SIG-M5 treated with dmso at 0.1 percent for 504 hours (cell line): Measurements from ENCODE around the gene PPM1H.

Experiments used
- DNase-seq: peaks from one replicate; lab custom pipeline; 2025; ENCODE audit not compliant: unreplicated experiment; lab: John Stamatoyannopoulos, UW

PPM1H gene

DNA sequence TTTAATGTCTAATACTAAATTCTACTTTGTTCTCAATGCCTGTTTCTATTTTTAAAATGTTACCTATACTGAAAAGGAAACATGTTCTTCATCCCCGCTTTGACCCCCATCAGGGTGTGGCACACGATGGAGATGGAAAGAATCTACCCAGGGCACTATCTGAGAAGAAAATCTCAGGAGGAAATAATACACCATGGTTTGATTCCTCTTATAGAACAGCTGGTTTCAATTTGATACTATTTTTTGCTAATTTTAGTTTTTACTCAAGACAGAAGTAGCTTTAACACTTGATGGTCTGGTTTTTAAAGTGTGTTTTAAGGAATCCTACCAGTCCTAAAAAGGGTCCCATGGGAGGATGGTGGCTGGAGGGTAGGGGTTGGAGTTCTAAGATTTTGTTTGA, 56.7 kb downstream of the PPM1H start:
- no peak for DNase-seq

GRCh38 chr12:62876938-62877548, 57.9 kb downstream of the PPM1H start:
- DNase-seq: no peak

DNA sequence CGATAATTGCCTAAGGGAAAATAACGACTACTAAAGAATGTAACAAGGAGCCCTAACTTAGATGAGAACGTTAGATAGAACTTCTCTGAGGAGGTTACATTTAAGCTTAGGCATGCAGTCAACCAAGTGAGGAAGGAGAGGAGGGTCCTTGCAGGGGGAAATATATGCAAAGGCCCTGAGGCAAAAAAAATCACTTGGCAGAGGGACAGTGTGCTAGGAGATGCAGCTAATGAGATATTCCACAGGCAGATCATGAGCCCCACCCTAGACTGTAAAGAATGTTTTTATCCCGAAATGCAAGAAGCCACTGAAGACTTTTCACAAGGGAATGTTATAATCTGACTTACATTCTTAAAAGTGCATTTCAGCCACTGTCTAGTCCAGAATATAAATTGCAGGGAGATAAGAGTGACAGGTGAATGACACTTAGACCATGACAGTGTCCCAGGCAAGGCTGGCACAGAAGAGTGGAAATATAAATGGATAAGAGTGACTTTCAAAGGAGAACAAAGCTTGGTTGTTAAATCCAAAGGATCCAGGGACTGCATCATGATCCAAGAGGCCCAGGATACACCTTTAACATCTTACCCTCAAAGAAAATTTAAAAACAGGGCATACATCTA, 61.0 kb downstream of the PPM1H start:
- no peak for DNase-seq

GRCh38 chr12:62873116-62873825, 61.7 kb downstream of the PPM1H start:
- DNase-seq: no peak

- no peak for DNase-seq
Measured at GRCh38 chr12:62868820-62869219, 66.1 kb downstream of the PPM1H start.

- no peak for DNase-seq
Measured at GRCh38 chr12:62866451-62867082, 68.4 kb downstream of the PPM1H start.

DNA sequence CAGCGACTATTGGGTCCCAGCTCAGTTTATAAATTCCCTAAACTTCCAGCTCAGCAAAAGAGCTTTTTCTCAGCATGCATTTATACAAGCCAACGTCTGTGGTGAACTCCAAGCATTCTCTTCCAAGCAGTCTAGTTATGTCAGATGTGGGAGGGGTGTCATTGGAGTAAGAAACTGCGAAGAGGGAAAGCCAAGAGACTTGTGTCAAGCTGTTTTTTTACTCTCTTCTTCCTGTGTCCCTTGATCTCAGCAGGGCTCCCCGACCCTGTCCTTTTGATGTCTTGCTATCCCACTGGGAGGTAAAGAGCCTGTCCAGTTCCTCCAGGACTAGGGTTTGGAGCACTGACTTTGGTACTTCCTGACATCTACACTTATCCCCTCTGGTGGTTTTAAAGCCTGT, 69.0 kb downstream of the PPM1H start:
- DNase-seq: no peak

- no peak for DNase-seq
Measured at GRCh38 chr12:62865065-62865464, 69.9 kb downstream of the PPM1H start.

- DNase-seq: no peak
Measured at GRCh38 chr12:62862259-62862881, 72.6 kb downstream of the PPM1H start.

DNA sequence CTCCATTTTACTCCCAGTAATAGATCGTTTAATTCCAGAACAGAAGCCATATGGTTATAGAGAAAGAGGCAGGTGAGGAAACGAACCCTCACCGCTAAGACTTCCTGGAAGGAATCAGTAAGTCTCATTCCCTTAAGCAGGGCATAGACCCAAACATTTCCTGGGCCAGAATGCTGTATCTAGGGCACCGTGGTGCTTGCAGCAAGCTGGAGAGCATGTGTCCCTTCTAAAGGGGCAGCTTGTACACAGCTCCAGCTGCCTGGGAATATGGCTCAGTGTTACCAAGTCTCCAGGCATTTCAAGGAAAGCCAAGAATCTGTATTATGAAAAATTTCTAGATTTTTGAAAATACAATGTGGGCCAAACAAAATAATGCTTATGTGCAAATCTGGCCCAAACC, 73.4 kb downstream of the PPM1H start:
- DNase-seq: no peak

DNA sequence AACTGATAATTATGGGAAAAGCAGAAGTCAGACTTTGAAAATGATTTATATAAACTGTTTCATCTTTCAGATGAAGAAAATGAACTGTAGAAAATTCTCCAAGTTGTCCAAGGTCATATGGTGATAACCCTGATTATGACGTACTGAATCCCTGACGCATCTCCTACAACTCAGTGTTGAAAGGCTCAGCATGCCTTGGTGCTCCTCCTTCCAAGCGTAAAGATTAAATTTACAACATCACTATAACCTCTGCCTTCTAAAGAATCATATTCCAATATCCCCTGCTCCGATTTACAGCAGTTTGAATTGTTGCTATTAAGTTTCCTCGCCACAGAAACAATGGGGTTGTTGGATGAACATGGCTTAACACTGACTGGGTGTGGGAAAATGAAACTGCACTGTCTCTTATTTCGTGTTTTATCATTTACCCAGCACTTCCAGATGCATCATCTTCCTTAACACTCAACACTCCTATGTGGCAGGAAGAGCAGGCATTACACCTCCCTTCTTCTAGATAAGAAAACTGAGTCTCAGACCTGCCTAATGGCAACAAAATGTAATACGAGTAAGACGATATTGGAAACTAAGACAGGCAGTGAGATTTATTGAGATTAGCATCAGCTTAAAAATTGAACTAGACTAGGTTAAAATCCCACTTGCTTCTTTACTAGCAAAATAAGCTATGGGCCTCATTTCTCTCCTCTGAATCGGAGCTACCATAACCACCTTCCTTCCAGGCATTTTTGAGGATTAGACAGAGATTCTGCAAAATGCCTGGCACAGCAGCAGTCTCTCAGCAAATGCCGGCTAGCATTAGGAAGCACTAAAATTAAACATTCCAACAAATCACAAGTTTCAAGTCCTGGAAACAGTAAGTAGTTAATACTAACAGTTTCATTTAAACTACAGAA, 74.2 kb downstream of the PPM1H start:
- no peak for DNase-seq

DNA sequence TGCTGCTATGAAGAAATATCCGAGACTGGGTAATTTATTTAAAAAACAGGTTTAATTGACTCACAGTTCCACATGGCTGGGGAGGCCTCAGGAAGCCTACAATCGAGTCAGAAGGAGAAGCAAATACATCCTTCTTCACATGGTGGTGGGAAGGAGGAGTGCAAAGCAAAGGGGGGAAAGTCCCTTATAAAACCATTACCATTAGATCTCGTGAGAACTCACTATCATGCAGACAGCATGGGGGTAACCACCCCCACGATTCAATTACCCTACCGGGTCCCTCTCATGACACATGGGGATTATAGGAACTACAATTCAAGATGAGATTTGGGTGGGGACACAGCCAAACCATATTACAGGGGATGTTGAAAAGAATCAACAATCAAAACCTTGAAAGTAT, 74.9 kb downstream of the PPM1H start:
- no peak for DNase-seq

DNA sequence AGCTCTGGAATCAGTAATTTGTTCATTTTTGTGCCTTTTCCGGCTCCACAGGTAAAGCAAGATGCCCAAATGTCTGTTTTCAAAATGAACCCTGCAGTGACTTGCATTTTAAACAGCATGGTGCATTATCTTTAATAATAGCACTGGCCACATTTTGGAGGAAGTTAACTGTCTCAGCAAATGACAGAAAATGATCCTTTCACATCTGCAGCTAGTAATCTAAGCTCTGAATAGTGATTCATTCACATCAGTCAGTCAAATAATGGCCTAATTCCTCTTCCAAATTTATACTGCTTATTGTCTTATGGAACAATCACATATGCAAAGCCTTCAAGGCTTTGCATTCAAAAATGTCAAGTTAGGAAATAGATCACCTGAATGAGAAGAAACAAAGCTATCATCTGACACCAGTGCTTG, 75.6 kb downstream of the PPM1H start:
- DNase-seq: no peak

- no peak for DNase-seq
Measured at GRCh38 chr12:62856454-62856853, 78.5 kb downstream of the PPM1H start.

DNA sequence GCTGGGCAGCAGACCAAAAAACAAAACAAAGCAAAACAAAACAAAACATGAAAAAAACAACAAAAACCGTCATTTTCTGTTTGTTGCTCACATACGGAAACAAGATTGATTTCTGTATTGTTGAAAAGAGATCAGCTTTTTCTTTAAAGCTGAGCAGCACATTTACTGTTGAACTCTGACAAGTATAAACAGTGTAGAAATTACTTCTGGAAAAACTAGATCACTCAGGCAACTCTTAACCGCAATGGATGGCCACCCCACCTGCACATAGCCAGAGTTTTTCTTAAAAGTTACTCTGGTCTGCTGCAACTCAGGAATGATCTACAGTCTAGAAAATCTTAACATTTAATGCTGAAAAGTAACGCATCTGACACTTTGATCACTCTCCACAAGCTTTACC, 80.9 kb downstream of the PPM1H start:
- no peak for DNase-seq

GRCh38 chr12:62849398-62849797, 85.6 kb downstream of the PPM1H start:
- no peak for DNase-seq

DNA sequence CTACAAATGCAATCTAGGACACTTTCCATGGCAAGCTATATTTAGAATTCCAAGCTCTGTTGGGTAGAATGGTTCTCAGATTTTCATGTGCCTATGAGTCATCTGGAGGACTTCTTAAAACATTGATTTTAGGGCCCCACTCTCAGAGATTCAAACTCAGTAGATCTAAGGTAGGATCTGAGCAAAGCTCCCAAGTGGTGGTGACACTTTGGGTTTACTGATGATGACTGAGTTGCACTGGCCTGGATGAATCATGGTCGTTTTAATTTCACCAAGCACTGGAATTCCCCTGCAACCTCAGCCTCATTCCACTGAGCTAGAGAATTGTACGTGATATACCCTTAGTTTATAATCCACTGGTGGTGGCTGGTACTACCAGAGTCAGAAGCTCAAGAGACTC, 86.5 kb downstream of the PPM1H start:
- DNase-seq: no peak

DNA sequence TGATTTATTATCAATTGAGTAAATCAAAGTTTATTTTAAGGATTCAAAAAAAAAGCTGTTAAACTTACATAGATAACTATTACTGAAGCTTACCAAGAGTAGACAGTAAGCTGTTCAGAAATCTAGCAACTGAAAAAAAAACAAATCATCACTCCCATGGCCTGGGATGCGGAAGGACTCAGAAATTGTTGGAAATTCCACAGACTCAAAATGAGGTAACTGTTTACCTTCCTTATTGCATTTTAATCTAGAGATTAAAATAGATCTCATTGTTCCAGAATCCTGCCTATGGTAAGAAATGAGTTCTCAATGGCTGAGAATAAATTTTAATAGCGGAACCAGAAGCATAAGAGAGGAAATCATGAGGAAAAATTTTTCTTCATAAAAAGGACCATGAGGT, 87.2 kb downstream of the PPM1H start:
- DNase-seq: no peak

GRCh38 chr12:62846491-62846890, 88.5 kb downstream of the PPM1H start:
- DNase-seq: no peak

- DNase-seq: no peak
Measured at GRCh38 chr12:62844915-62845314, 90.0 kb downstream of the PPM1H start.

DNA sequence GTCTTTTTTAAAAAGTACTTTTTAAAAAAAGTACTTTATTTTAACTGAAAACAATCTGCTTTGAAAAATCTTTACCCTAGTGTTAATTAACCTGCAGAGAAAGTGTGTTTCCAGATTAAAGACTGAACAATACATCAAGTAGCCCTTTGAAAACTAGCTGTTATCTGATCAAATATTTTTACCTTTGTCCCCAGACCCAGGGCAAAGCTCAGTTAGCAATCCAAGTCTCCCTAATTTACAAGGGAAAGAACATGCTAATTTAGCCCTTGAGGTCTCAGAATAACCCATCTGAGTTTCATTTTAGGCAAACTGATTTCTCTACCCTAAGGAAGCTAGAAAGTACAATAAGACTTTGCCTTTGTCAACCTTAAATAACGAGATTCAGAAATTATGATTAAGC, 91.2 kb downstream of the PPM1H start:
- DNase-seq: no peak
